Thyroid gland (tissue), 4 donors: ENCODE results near the gene SUGCT. TPM values are rescaled to one million over a fixed set of nuclear protein-coding genes. Genes with fewer than 3 reads are reported as not detected.
"Not testable (repeated sequence)": the region's sequence is repeated elsewhere in the genome, so short reads cannot be mapped to it uniquely, and the experiment has no call there.

Experiments used
- DNase-seq, 2 donors: peaks; one replicate each; pipeline ENCODE4 v3.0.0-alpha.2; 2019
- H3K27ac ChIP-seq, 3 donors: fragments of 200-600 bp; sonication (generic); 1 replicate in 2 of 3; 2 replicates in 1 of 3; pipeline ENCODE4 v1.5.1; 2016 to 2019; ENCODE audit warnings: mild to moderate bottlenecking in 1 of 3, moderate library complexity in 1 of 3
- H3K27me3 ChIP-seq: fragments of 200-600 bp; sonication (generic); one replicate; pipeline ENCODE4 v1.5.1; 2019
- H3K36me3 ChIP-seq, 2 donors: fragments of 200-600 bp; sonication (generic); one replicate each; pipeline ENCODE4 v1.5.1; 2016 to 2019
- H3K4me1 ChIP-seq, 2 donors: fragments of 200-600 bp; sonication (generic); one replicate each; pipeline ENCODE4 v1.5.1; 2017 to 2019
- H3K4me3 ChIP-seq, 3 donors: fragments of 200-600 bp; sonication (generic); replicated peaks in 1 of 3; 1 replicate in 2 of 3; 2 replicates in 1 of 3; pipeline ENCODE4 v1.5.1; 2016; ENCODE audit warnings: mild to moderate bottlenecking in 1 of 3
- H3K9me3 ChIP-seq: fragments of 200-600 bp; sonication (generic); one replicate; pipeline ENCODE4 v1.5.1; 2017
- POLR2A ChIP-seq, 2 donors: fragments of 450-650 bp; IDR thresholded peaks; one replicate each; pipeline ENCODE4 v1.6.1; 2017; ENCODE audit warnings: antibody characterized with exemption in 2 of 2, mild to moderate bottlenecking in 2 of 2, moderate library complexity in 1 of 2
- WGBS, 2 donors: methylation state at CpG; one replicate each; pipeline ENCODE4 v1.1.5; 2017; 5-methylcytosine and 5-hydroxymethylcytosine counted together
- intact Hi-C: fragments of 100-400 bp; cut with DNase I; formaldehyde crosslinking; loops from one replicate; pipeline ENCODE4 v1.15.1; 2023
- total RNA-seq, 4 donors: library from RNA; depleted of rRNA; stranded (reverse); fragments of >200 nt; gene quantifications; one replicate each; pipeline ENCODE4 v1.2.3, GENCODE V29; 2016
- TF ChIP-seq, protein P1 (sequence below), 6 experiments: fragments of 200-600 bp in 3 of 6; fragments of 450-650 bp in 3 of 6; sonication (generic) in 3 of 6; IDR thresholded peaks; one replicate each; pipeline ENCODE4 v1.5.1; 2016 to 2019; ENCODE audit warnings: antibody characterized with exemption in 6 of 6, mild to moderate bottlenecking in 2 of 6, inconsistent platforms in 1 of 6, moderate library complexity in 1 of 6

Gene SUGCT
- total RNA-seq, 4 donors from 2014 or later, result 1.3 to 15.2 (median 3.2) TPM

DNA sequence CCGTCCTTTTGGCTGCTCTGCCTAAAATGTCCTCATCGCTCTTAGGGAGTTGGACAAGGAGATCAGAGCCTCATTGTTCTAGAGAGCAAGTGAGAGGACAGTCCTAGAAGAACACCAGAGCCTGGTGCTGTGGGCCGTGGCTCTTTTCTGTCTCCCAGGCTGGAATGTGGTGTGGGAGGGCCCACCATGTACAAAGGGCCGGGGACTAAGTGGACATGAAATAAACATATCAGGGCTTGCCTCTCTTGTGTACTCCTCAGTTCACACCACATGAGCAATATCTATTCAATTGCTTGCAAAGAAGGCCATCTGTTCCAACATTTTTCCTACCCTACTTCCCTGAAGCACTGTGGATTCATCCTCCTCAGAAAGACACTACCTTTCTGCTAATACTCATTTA is 510.4 kb downstream of the SUGCT start:
- intact Hi-C loops, result no loop called here
- Histone ChIP-seq H3K4me1 (peaks cover 0 to 11% of the 10 kb centered on the region in 2 donors), H3K27me3 (no peaks in the 10 kb centered on the region), H3K36me3 (no peaks in the 10 kb centered on the region), H3K4me3 (no peak overlapping the region), H3K9me3 (no peaks in the 10 kb centered on the region), H3K27ac (no peak overlapping the region)
- TF ChIP-seq, protein P1, sequence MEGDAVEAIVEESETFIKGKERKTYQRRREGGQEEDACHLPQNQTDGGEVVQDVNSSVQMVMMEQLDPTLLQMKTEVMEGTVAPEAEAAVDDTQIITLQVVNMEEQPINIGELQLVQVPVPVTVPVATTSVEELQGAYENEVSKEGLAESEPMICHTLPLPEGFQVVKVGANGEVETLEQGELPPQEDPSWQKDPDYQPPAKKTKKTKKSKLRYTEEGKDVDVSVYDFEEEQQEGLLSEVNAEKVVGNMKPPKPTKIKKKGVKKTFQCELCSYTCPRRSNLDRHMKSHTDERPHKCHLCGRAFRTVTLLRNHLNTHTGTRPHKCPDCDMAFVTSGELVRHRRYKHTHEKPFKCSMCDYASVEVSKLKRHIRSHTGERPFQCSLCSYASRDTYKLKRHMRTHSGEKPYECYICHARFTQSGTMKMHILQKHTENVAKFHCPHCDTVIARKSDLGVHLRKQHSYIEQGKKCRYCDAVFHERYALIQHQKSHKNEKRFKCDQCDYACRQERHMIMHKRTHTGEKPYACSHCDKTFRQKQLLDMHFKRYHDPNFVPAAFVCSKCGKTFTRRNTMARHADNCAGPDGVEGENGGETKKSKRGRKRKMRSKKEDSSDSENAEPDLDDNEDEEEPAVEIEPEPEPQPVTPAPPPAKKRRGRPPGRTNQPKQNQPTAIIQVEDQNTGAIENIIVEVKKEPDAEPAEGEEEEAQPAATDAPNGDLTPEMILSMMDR (IDR thresholded peaks at IDR 0.05), result no peak
- no peak for TF ChIP-seq POLR2A (IDR thresholded peaks at IDR 0.05)
- DNase-seq, result no peak
- WGBS, 2 donors, result 92 to 97% methylated on average over 4 of the region's 4 CpGs

DNA sequence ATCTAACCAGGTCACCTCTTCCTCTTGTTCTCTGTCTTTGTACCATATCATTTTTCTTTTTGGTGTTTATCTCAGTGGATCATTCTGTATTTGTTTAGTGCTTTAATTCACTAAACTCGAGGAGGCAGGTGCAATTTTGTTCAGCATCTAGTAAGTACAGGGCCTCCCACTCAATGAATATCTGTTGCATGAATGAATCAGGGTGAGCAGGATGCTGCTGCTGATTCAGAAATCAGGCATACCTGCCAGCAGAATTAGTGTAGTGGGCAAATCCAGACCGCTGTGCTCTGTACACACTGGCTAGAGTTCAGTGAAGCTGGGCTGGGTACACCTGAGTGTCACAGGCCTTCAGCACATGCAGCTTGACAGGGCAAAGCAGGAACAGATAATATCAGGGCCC is 511.9 kb downstream of the SUGCT start:
- no peaks in the 10 kb centered on the region for H3K9me3 ChIP-seq
- TF ChIP-seq POLR2A (IDR thresholded peaks at IDR 0.05), result no peak
- TF ChIP-seq, protein P1 (IDR thresholded peaks at IDR 0.05), result no peak
- no peaks in the 10 kb centered on the region for H3K36me3 ChIP-seq
- H3K4me3 ChIP-seq, result no peak overlapping the region
- no peak for DNase-seq
- 72 to 73% methylated on average over 2 of the region's 2 CpGs for WGBS, 2 donors
- no peak overlapping the region for H3K27ac ChIP-seq
- H3K4me1 ChIP-seq, result no peaks in the 10 kb centered on the region
- no peaks in the 10 kb centered on the region for H3K27me3 ChIP-seq
- intact Hi-C loops, result no loop called here

DNA sequence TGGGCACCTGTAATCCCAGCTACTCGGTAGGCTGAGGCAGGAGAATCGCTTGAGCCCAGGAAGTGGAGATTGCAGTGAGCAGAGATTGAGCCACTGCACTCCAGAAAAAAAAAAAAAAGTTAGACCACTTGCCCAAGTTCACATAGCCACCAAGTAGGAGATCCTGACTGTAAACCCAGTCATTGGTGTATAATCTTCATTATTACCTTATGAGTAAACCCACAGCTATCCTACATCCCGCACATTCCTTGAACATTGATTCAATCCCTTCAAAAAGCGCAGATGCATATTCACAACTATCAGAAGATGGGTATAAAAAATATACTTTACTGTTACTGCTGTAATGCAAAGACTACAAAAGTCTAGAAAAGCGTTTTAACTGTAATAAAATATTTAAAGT is 512.9 kb downstream of the SUGCT start:
- H3K4me3 ChIP-seq, result no peak overlapping the region
- no peak for DNase-seq
- no peaks in the 10 kb centered on the region for H3K9me3 ChIP-seq
- no peak overlapping the region for H3K27ac ChIP-seq
- no peaks in the 10 kb centered on the region for H3K36me3 ChIP-seq
- WGBS, 2 donors, result 95 to 97% methylated on average over 5 of the region's 5 CpGs
- intact Hi-C loops, result no loop called here
- no peaks in the 10 kb centered on the region for H3K4me1 ChIP-seq
- no peaks in the 10 kb centered on the region for H3K27me3 ChIP-seq
- TF ChIP-seq, protein P1 (IDR thresholded peaks at IDR 0.05), result no peak
- no peak for TF ChIP-seq POLR2A (IDR thresholded peaks at IDR 0.05)

DNA sequence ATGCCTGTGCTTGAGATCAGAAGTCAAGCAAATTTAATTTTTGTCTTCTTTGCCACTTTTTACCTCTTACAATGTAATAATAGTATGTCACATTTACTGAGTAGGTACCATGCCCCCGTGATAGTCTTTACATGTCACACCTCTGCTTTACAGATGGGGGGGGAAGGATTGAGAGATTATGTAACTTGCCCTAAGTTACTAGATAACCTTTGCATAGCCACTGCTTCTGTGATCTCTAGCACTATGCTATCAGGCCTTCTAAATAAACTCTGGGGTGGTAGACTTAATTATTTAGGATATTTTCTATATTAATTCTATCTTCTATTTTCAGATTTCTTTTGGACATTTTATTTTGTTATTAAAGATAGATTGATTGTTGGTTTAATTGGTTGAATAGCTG is 514.4 kb downstream of the SUGCT start:
- no peaks in the 10 kb centered on the region for H3K36me3 ChIP-seq
- H3K27ac ChIP-seq, result no peak overlapping the region
- TF ChIP-seq POLR2A (IDR thresholded peaks at IDR 0.05), result no peak
- TF ChIP-seq, protein P1 (IDR thresholded peaks at IDR 0.05), result no peak
- no peaks in the 10 kb centered on the region for H3K9me3 ChIP-seq
- DNase-seq, result no peak
- intact Hi-C loops, result no loop called here
- H3K4me1 ChIP-seq, result no peaks in the 10 kb centered on the region
- H3K4me3 ChIP-seq, result no peak overlapping the region
- H3K27me3 ChIP-seq, result no peaks in the 10 kb centered on the region
- WGBS, 2 donors, result 86 to 94% methylated on average over 1 of the region's 1 CpG

DNA sequence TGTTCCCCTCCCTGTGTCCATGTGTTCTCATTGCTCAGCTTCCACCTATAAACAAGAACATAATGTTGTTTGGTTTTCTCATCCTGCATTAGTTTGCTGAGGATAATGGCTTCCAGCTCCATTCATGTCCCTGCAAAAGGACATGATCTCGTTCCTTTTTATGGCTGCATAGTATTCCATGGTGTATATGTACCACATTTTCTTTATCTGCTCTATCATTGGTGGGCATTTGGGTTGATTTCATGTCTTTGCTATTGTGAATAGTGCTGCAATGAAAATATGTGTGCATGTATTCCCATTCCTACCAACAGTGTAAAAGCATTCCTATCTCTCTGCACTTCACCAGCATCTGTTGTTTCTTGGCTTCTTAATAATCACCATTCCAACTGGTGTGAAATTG is 516.1 kb downstream of the SUGCT start:
- intact Hi-C loops, DNase-seq, H3K27me3 ChIP-seq, H3K4me3 ChIP-seq, H3K4me1 ChIP-seq, H3K36me3 ChIP-seq, H3K9me3 ChIP-seq, H3K27ac ChIP-seq: not testable (repeated sequence)
- 92 to 98% methylated on average over 1 of the region's 1 CpG for WGBS, 2 donors

DNA sequence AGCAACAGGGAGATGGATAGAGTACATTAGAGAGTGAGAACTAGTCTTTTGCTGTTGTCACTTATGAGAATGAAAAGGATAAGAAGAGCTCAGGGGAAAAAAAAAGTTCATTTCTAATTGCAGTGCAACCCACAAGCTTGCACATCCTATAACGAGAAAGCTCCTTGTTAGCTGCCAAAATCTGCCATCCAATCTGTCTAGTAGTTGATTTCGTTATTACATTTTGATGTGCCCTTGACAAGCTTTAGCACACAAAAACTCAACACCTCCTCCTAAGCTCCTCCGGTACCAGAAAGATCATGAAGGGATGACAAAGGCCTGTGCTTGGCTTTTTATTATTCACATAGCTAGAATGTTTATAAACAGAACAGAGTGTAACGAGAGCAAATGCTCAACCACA is 519.4 kb downstream of the SUGCT start:
- DNase-seq, result no peak
- Histone ChIP-seq H3K27ac (no peak overlapping the region), H3K4me3 (no peak overlapping the region), H3K27me3 (no peaks in the 10 kb centered on the region), H3K4me1 (no peaks in the 10 kb centered on the region), H3K36me3 (no peaks in the 10 kb centered on the region), H3K9me3 (no peaks in the 10 kb centered on the region)
- TF ChIP-seq, protein P1 (IDR thresholded peaks at IDR 0.05), result no peak
- no peak for TF ChIP-seq POLR2A (IDR thresholded peaks at IDR 0.05)
- 93 to 98% methylated on average over 4 of the region's 4 CpGs for WGBS, 2 donors
- intact Hi-C loops, result no loop called here
